Loucy (cell line): Measurements from ENCODE around the gene FAM89B.

ENCODE experiments used
- CTCF ChIP-seq: fragments of 200-600 bp; sonication (generic); conservative IDR thresholded peaks from 2 replicates; pipeline ENCODE4 v1.5.1; 2014; ENCODE audit warnings: mild to moderate bottlenecking, antibody characterized with exemption, low read length
- EZH2phosphoT487 ChIP-seq: fragments of 200-600 bp; IDR thresholded peaks from 2 replicates; pipeline ENCODE4 v1.6.1; 2018; ENCODE audit warnings: antibody characterized with exemption, mild to moderate bottlenecking, moderate library complexity, borderline replicate concordance

- TF ChIP-seq CTCF = no peak
- TF ChIP-seq EZH2phosphoT487 = no peak
These were observed 48.3 kb downstream of the FAM89B start for GRCh38 chr11:65620666-65621065.
